ENCODE results near the gene HSD17B7.

HSD17B7 gene

DNA sequence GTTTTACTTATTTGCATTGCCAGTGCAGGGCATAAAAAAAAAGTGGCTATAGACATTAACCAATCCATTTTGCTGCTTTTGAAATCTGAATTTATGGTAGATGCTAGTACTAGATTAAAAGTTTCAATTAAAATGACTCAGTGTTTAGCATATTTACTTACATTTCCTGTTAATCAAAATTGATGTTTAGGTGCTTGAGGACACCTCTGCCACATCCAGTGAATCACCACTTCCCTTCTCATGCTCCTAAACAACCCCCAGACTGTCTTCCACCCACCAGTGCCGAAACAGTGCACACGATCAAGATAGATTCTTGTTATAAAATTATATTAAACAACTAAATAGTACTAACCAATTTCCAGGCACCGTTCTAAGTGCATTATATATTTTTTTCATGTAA lies 32.7 kb downstream of the HSD17B7 start:
- H3K27me3 ChIP-seq (ENCODE audit: control insufficient read depth, insufficient read depth, low read length) = no peaks in the 10 kb centered on the region
- no peak overlapping the region for H3K9ac ChIP-seq
- H3K79me2 ChIP-seq = no peaks in the 10 kb centered on the region
- no peak overlapping the region for H3K4me3 ChIP-seq (ENCODE audit: low read depth, low read length)
- no peaks in the 10 kb centered on the region for H3K36me3 ChIP-seq (ENCODE audit: control insufficient read depth, insufficient read depth, low read length)
- no peaks in the 10 kb centered on the region for H3K9me3 ChIP-seq (ENCODE audit: control insufficient read depth, low read length)
- no peak overlapping the region for H3K4me2 ChIP-seq (ENCODE audit: low read length)
- H3K4me1 ChIP-seq = no peaks in the 10 kb centered on the region
- TF ChIP-seq, protein P1, sequence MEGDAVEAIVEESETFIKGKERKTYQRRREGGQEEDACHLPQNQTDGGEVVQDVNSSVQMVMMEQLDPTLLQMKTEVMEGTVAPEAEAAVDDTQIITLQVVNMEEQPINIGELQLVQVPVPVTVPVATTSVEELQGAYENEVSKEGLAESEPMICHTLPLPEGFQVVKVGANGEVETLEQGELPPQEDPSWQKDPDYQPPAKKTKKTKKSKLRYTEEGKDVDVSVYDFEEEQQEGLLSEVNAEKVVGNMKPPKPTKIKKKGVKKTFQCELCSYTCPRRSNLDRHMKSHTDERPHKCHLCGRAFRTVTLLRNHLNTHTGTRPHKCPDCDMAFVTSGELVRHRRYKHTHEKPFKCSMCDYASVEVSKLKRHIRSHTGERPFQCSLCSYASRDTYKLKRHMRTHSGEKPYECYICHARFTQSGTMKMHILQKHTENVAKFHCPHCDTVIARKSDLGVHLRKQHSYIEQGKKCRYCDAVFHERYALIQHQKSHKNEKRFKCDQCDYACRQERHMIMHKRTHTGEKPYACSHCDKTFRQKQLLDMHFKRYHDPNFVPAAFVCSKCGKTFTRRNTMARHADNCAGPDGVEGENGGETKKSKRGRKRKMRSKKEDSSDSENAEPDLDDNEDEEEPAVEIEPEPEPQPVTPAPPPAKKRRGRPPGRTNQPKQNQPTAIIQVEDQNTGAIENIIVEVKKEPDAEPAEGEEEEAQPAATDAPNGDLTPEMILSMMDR (IDR thresholded peaks at IDR 0.05) = no peak
- no peak overlapping the region for H2AFZ ChIP-seq
- no peak overlapping the region for H3K27ac ChIP-seq

GRCh38 chr1:162823771-162824525 lies 33.4 kb downstream of the HSD17B7 start:
- no peaks in the 10 kb centered on the region for H3K79me2 ChIP-seq
- TF ChIP-seq, protein P1 (IDR thresholded peaks at IDR 0.05) = no peak
- no peak overlapping the region for H3K4me3 ChIP-seq (ENCODE audit: low read depth, low read length)
- no peak overlapping the region for H2AFZ ChIP-seq
- no peaks in the 10 kb centered on the region for H3K4me1 ChIP-seq
- no peak overlapping the region for H3K9ac ChIP-seq
- H3K27ac ChIP-seq = no peak overlapping the region
- H3K4me2 ChIP-seq (ENCODE audit: low read length) = no peak overlapping the region
- H3K9me3 ChIP-seq (ENCODE audit: control insufficient read depth, low read length) = no peaks in the 10 kb centered on the region
- H3K27me3 ChIP-seq (ENCODE audit: control insufficient read depth, insufficient read depth, low read length) = no peaks in the 10 kb centered on the region
- H3K36me3 ChIP-seq (ENCODE audit: control insufficient read depth, insufficient read depth, low read length) = no peaks in the 10 kb centered on the region

DNA sequence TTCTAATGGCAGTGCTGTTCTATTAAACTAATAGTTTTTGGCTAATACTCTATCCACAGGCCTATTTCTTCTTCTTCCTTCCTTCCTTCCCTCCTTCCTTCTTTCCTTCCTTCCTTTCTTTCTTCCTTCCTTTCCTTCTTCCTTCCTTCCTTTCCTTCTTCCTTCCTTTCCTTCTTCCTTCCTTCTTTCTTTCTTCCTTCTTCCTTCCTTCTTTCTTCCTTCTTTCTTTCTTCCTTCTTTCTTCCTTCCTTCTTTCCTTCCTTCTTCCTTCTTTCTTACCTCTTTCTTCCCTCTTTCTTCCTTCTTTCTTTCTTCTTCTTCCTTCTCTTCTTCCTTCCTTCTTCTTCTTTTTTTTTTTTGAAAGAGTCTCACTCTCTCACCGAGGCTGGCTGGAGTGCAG lies 38.8 kb downstream of the HSD17B7 start:
- H3K9me3 ChIP-seq (ENCODE audit: control insufficient read depth, low read length) = no peaks in the 10 kb centered on the region
- no peak overlapping the region for H3K4me3 ChIP-seq (ENCODE audit: low read depth, low read length)
- H3K79me2 ChIP-seq = no peaks in the 10 kb centered on the region
- H2AFZ ChIP-seq = no peak overlapping the region
- no peak overlapping the region for H3K9ac ChIP-seq
- TF ChIP-seq, protein P1 (IDR thresholded peaks at IDR 0.05) = no peak
- no peak overlapping the region for H3K4me2 ChIP-seq (ENCODE audit: low read length)
- H3K27ac ChIP-seq = no peak overlapping the region
- no peaks in the 10 kb centered on the region for H3K36me3 ChIP-seq (ENCODE audit: control insufficient read depth, insufficient read depth, low read length)
- no peaks in the 10 kb centered on the region for H3K27me3 ChIP-seq (ENCODE audit: control insufficient read depth, insufficient read depth, low read length)
- no peaks in the 10 kb centered on the region for H3K4me1 ChIP-seq

DNA sequence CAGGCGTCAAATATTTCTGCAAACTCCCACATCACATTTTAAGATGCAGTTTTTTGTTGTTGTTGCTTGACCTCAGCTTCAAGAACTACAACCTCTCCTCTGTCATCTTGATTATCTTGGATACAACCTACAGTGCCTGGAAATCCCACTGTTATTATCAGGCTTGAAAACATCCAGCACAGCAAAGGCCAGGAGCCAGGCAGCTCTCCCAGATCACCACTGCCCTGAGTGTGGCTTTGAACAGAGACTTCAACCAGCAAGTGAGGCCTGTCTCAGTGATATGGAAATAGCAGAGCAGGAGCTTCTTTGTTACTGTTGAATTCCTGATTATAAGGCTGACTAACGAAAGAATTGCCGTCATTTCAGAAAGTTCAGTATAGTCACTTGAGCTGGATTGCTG lies 42.0 kb downstream of the HSD17B7 start:
- H2AFZ ChIP-seq = no peak overlapping the region
- H3K9ac ChIP-seq = no peak overlapping the region
- TF ChIP-seq, protein P1 (IDR thresholded peaks at IDR 0.05) = no peak
- H3K79me2 ChIP-seq = no peaks in the 10 kb centered on the region
- no peak overlapping the region for H3K27ac ChIP-seq
- no peak overlapping the region for H3K4me3 ChIP-seq (ENCODE audit: low read depth, low read length)
- no peak overlapping the region for H3K4me2 ChIP-seq (ENCODE audit: low read length)
- H3K27me3 ChIP-seq (ENCODE audit: control insufficient read depth, insufficient read depth, low read length) = no peaks in the 10 kb centered on the region
- no peaks in the 10 kb centered on the region for H3K9me3 ChIP-seq (ENCODE audit: control insufficient read depth, low read length)
- H3K36me3 ChIP-seq (ENCODE audit: control insufficient read depth, insufficient read depth, low read length) = no peaks in the 10 kb centered on the region
- no peaks in the 10 kb centered on the region for H3K4me1 ChIP-seq

Data from parathyroid adenoma (tissue), 2 donors.